HG03442 (cell line): Measurements from ENCODE around the gene MRPL33.

ENCODE experiments used
- ATAC-seq: cut with Tn5 transposase; IDR thresholded peaks from one replicate; pipeline ENCODE4 v1.9.1; 2021; ENCODE audit warnings: mild to moderate bottlenecking, moderate library complexity; ENCODE audit not compliant: unreplicated experiment

The MRPL33 gene

GRCh38 chr2:27773959-27774358 lies 2.4 kb downstream of the MRPL33 start:
- ATAC-seq = no peak

DNA sequence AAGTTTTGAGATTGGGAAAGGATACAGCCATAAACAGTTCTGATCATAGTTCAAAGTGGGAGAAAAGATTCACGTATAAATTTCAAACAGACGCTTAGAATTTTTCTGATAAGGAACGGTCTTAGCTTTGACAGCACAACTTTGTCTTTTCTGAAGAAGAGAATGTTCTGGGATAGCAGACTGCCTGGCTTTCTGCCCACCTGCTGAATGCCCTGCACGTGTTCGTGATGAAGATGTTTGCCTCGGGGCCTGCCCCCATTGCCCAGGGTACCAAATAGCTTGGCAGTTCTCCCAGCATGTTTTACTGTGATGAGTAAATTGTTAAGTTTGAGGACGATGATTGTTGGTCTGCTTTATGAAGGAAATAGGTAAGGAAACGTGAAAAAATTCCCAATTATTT lies 4.6 kb downstream of the MRPL33 start:
- no peak for ATAC-seq

GRCh38 chr2:27776696-27777095 lies 5.2 kb downstream of the MRPL33 start:
- ATAC-seq = no peak

- no peak for ATAC-seq
Observed at GRCh38 chr2:27779417-27780055, 8.0 kb downstream of the MRPL33 start.

- no peak for ATAC-seq
Observed at GRCh38 chr2:27781496-27781895, 10.0 kb downstream of the MRPL33 start.

- no peak for ATAC-seq
Observed at GRCh38 chr2:27782701-27783100, 11.2 kb downstream of the MRPL33 start.

GRCh38 chr2:27790796-27791195 lies 19.3 kb downstream of the MRPL33 start:
- no peak for ATAC-seq

- no peak for ATAC-seq
Observed at GRCh38 chr2:27792759-27793158, 21.2 kb downstream of the MRPL33 start.

GRCh38 chr2:27795093-27795834 lies 23.7 kb downstream of the MRPL33 start:
- no peak for ATAC-seq

- ATAC-seq = no peak
Observed at GRCh38 chr2:27795868-27796277, 24.4 kb downstream of the MRPL33 start.

DNA sequence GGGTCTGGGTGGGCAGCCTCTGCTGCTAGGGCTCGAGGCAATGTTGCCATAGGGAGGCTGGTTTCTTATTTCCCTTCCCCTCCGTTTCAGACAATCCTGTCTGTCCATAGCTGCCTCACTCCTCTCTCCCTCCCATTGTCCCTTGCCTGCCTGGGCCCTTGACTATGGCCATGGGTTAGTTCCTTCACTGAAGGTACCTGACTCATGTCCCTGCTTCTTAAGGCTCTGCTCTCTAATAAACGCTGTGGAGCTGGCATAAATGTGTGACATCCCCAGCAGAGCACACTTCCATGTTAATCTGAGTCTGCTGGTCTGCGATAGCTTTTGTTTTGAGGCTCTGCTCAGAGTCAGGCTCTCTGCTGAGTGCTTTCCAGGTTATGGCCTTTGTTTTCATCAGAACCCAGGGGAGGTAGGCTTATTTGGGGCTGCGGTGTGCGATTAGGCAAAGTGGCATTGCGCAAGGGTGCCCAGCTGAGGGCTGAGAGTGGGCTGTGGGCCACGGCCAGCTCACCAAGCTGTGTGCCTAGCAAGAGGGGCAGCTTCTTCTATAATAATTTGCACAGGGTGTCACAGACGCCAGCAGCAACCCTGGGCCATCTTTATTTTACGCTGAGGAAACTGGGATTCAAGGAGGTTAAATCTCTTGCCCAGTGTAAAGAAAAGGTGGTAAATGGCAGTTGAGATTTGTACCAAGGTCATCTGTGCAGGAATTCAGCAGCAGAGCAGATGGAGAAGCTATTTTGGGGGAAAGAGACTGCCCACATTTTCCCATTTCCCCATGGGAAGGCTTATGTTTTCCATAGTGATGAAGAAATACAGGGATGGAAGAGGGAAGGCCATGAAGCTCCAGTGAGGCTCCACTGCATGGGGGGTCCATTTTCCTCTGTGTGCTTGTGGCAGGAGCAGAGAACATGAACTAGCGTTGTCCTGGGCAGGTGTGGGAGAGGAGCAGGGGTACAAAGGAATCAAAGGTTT lies 25.6 kb downstream of the MRPL33 start:
- no peak for ATAC-seq

DNA sequence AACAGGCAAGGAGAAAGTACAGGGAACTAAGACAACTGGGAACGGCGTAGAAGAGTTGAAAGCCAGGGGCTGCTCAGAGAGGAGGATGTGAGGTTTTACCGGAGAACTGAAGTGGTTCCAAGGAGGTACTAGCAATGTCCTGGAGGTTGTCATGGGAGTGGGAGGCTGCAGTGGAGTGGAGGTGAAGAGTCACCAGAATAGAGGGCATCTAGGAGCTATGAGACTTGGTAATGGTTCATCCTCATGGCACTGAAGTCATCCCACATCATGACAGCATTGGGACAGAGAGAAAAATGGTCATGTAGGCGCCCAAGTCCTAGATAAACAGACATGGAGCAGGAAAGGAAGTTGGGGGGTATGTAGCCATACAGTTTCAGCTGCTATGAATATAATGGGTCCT lies 26.3 kb downstream of the MRPL33 start:
- no peak for ATAC-seq

DNA sequence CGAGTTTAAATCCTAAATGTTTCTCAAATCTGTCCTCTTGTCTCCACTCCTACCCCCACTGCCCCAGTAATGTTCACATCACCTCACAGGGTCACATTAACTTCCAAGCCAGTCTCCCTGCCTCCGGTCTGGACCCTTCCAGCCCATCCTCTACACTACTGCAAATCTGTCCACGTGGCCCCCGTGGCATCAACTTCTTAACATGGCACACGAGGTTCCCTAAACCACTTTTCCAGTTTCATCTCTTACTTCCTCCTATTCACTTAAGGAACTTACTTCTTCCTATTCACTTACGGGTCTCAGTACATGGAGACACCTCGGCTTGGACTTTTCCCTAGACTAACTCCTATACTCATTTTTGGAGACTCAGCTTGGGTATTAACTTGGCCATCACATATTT lies 27.0 kb downstream of the MRPL33 start:
- ATAC-seq = no peak

DNA sequence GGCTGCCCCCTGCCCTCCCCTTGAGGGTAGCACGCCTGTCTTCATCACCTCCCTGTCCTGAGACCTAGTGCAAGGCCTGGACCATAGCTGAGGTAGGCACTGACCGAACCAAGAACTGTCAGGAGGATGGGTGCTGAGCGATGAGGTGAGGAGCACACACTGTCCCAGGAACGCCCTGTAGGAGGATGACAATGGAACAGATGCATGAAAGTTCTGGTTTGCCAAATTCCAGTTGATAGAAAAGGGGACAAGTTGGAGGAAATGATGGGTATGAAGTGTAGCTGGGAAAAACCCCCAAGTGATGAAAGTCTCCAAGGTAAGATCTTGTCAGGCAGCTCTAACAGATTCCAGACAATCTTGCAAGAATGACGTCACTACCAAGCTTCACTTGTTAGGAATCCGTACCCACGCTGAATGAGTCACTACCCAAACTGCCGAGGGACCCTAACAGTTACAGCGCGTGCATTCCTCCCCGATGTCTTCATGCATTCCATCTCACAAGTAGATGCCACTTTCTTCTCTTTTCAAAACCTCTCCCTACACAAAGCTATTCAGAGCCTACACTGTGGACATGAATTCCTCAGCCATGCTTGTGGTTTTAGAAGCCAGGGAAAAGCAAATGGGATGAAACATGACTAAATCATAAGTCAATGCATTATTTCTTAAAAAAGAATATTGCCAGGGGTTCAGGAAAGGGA lies 27.6 kb downstream of the MRPL33 start:
- no peak for ATAC-seq

DNA sequence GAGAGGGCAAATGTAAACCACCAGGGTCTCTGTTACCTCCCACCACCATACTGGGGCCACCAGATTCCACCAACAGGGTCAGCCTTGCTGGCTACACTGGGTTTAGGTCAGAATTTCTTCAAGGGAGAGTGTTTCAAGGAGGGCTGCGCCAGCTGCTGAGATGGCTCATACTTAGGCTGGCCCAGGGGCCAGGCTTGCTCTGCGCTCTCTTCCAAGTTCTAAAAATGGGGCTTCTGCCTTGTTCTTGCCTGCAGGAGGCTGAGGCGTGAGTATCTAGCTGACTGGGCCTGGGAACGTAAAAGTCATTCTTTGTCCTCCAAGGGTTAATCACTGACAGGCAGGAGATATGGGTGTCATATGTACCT lies 28.1 kb downstream of the MRPL33 start:
- ATAC-seq = no peak

GRCh38 chr2:27800856-27801255 lies 29.3 kb downstream of the MRPL33 start:
- no peak for ATAC-seq

- no peak for ATAC-seq
Observed at GRCh38 chr2:27802547-27802946, 31.0 kb downstream of the MRPL33 start.

- ATAC-seq = no peak
Observed at GRCh38 chr2:27803046-27803445, 31.5 kb downstream of the MRPL33 start.

GRCh38 chr2:27804146-27804545 lies 32.6 kb downstream of the MRPL33 start:
- ATAC-seq = no peak

GRCh38 chr2:27805180-27805579 lies 33.7 kb downstream of the MRPL33 start:
- no peak for ATAC-seq
